GM19328 (cell line): ENCODE measurements around the gene PDCD1LG2.
"Not testable (repeated sequence)": the region's sequence is repeated elsewhere in the genome, so short reads cannot be mapped to it uniquely, and the experiment has no call there.

ENCODE experiments used
- ATAC-seq: cut with Tn5 transposase; IDR thresholded peaks from one replicate; pipeline ENCODE4 v1.9.1; 2021; ENCODE audit warnings: mild to moderate bottlenecking, moderate library complexity; ENCODE audit not compliant: unreplicated experiment

PDCD1LG2 gene

GRCh38 chr9:5510360-5510931 is at the start of gene PDCD1LG2:
TSS of gene PDCD1LG2 (plus strand) at chr9:5510531. CDS start at chr9:5522547, 12,016 bp downstream.
- ATAC-seq: peak; percentile 64

- not testable (repeated sequence) for ATAC-seq
Observed at GRCh38 chr9:5464831-5465330, 45.5 kb upstream of the PDCD1LG2 start.

DNA sequence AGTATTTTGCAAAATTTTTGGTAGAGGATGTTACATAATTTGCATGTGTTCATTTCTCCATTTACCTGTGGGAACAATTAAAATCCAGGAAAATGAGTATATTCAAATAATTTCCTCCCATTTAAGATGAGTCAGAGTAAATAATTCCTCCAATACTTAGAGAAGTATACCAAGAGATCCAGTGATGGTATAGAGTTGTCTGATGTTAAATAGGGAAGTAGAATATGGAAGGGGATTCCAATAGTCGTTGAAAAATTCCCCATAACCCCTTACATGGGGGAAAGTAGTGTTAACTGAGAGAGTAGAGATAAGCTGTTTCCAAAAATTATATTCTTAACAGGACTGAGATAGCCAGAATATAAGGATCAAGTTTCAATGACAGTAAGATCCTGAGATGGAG is 44.3 kb upstream of the PDCD1LG2 start:
- ATAC-seq: no peak

DNA sequence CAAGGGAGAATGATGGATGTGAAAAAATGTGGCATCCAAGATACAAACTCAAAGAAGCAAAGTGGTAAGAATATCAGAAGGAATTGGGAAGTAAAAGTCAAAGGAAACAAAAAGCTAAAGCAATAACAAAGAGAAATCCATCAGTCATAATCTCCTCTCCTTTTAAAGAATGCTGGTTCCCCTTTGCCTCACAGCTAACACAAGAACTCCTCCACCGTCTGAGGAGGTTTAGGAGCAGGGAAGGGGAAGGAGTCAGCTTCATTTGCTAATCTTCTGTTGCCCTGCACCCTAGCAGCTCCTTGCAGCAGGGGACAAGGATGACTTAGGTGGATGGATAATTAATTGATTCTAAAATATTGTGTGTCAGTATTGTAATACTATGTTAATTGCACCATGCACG is 43.6 kb upstream of the PDCD1LG2 start:
- no peak for ATAC-seq

- ATAC-seq: no peak
Observed at GRCh38 chr9:5468850-5469249, 41.5 kb upstream of the PDCD1LG2 start.

DNA sequence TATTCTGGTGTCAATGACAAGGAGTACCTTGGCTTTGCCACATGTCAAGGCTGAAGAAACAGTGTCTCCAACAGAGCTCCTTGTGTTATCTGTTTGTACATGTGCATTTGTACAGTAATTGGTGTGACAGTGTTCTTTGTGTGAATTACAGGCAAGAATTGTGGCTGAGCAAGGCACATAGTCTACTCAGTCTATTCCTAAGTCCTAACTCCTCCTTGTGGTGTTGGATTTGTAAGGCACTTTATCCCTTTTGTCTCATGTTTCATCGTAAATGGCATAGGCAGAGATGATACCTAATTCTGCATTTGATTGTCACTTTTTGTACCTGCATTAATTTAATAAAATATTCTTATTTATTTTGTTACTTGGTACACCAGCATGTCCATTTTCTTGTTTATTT is 40.2 kb upstream of the PDCD1LG2 start:
- no peak for ATAC-seq

GRCh38 chr9:5470816-5471215 is 39.5 kb upstream of the PDCD1LG2 start:
- ATAC-seq: no peak

DNA sequence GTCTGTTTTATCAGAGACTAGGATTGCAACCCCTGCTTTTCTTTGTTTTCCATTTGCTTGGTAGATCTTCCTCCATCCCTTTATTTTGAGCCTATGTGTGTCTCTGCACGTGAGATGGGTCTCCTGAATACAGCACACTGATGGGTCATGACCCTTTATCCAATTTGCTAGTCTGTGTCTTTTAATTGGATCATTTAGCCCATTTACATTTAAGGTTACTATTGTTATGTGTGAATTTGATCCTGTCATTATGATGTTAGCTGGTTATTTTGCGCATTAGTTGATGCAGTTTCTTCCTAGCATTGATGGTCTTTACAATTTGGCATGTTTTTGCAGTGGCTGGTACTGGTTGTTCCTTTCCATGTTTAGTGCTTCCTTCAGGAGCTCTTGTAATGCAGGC is 34.7 kb upstream of the PDCD1LG2 start:
- not testable (repeated sequence) for ATAC-seq

GRCh38 chr9:5478206-5478605 is 32.1 kb upstream of the PDCD1LG2 start:
- ATAC-seq: no peak

DNA sequence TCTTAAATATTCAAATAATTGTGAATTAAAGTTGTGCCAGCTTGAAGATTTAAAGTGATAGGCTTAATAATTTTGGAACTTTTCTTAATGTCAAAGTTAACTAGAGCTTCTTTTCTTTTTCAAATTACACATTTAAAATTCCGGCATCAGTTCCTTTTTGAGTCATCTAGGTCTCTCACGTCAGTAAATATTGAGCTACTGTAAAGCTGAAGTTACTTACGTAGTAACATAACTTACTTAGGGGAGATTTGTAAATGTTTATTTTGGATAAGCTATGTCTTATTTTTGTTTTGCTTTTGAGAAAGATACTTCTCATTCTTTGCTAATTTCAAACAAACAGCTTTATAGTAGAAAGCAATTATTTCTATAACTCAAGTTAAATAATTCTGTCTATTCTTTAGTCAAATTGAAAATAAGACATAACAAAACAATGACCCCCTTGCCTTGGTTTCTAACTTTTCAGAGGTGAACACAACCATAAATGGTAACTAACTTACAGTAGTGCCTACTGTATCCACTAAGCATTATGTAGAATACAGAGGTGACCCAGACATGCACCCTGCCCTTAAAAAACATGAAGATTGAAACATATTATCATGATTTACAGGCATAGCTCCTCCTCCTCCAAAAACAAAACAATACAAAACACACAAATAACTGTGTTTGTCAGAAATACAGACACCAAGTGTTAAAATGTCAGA is 30.2 kb upstream of the PDCD1LG2 start:
- no peak for ATAC-seq

DNA sequence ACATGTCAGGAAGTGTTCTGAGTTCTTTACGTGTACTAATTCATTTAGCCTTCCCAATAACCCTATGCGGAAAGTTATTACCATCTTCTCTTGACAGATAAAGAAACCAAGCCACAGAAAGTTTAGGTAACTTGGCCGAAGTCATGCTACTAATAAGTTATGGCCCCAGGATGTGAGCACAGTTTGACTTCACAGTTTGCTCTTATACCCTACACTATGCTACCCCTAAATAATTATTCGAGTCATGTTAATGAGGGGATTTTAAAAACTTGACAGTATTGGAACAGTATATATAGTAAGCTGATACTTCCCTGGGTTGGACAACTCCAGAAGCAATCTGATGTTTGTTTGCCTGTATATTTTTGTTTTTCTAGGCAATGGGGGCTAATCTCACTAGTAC is 29.4 kb upstream of the PDCD1LG2 start:
- no peak for ATAC-seq

DNA sequence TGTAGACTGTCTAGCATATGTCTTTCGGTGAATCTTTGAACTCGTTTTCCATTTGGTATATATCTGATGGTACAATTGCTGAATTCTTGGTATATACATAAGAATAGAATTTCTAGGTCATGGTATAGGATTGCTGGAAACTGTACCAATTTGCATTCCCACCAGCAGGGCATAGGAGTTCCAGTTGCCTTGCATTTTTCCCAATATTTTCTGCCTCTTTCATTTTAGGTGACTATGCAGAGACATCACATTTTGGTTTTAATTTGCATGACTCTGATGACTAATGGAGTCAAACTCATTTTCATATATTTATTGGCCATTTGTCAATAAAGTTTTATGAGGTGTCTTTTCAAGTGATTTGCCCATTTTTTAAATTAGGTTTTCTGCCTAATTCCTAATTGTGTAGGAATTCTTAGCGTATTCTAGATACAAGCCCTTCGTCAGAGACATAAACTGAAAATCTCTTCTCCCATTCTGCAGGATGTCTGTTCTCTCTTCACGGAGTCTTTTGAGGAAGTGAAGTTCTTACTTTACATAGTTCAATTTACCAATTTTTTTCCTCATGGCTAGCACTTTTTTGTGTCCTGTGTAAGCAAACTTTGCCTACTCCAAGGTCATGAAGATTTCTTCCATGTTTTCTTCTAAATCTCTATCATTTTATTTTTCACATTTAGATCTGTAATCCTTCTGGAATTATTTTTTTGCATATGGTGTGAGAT is 28.9 kb upstream of the PDCD1LG2 start:
- ATAC-seq: no peak

- no peak for ATAC-seq
Observed at GRCh38 chr9:5482194-5482593, 28.1 kb upstream of the PDCD1LG2 start.

GRCh38 chr9:5483306-5483705 is 27.0 kb upstream of the PDCD1LG2 start:
- no peak for ATAC-seq

DNA sequence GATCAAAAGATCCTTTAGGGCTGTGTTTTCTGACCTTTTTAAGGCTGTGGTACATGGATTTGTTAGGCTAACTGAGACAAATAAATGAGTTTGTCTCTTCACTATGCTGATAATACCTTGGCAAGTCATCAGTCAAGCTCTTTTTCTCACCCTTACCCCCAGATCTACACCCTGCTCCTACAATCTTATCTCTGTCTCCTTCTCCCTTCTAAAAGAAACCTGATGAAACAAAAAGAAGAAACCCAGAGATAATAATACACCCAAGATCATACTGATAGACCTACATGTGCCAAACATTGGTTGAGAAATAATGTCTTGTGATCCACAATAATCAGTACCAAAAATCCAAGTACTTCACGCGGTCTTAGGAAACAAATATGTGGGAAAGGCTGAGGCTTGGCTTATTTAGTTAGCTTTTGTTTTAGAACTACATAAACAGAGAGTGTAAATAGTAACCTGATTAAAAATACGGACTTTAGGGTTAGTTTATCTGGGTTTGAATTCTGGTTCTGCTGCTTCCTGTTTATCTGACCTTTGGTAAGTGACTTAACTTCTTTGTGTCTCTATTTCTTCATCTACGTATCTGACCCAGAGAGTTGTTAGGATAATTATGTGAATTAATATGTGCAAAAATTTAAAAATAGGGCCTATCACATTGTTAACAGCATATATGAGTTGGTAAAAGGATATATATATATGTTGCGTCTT is 24.8 kb upstream of the PDCD1LG2 start:
- no peak for ATAC-seq

DNA sequence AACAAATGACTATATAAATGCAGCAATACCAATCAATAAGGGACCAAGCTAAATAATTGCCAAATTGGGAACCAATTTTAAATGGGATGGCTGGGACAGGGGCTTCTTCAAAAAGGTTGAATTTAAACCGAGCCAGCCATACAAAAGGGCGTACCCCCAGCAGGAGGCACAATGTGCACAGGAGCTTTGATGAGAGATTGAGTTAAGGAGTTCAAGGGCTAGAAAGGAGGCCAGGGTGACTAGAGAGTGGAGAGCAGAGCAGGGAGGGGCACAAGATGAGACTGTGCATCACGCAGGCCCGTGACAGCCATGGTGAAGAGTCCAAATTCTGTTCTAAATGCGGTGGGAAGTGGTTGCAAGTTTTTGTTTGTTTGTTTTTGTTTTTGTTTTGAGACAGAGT is 23.3 kb upstream of the PDCD1LG2 start:
- no peak for ATAC-seq

- no peak for ATAC-seq
Observed at GRCh38 chr9:5488221-5489008, 21.9 kb upstream of the PDCD1LG2 start.

DNA sequence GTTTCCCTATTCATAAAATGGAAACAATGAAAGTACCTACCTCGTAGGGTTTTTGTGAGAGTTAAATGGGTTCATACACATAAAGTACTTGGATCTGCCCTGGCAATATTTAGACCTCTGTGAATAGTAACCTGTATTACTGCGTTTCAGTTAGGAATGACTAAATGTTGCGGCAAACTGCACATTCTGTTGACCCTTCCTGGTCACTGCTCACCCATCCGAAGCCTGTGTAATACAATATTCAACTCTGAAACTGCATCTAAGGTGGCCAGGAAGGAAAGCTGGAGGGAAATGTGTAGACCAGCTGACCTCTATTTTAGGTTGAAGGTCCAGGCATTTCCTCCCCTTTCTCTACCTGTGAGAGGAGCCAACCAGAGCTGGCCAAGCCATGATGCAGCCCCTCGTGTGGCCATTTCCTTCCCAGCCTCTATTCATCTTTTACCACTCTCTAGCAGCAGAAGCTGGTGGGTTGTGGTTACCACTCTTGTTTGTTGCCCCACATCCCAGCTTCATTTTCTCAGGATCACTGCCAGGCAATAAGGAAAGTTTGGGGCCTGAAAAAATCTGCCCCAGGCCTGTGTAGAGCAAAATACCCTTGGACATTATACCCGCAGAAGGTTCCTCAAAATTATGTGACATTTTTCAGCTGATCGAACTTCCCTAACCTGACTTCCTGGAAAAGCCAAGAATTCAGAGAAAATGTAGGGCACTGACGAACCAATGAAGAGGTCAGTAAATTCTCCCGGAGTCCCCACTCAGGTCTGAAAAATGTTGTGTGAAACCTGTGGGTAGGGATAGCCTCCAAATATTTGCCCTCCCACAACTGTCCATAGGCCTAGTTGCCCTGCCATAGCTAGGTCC is 20.5 kb upstream of the PDCD1LG2 start:
- ATAC-seq: no peak

- ATAC-seq: no peak
Observed at GRCh38 chr9:5492965-5493678, 17.2 kb upstream of the PDCD1LG2 start.
